Liver (tissue), 9 donors: ENCODE results near the gene RASEF. TPM values are rescaled to one million over a fixed set of nuclear protein-coding genes. Genes with fewer than 3 reads are reported as not detected.

Experiments used
- DNase-seq: peaks from one replicate; pipeline ENCODE4 v3.0.0-alpha.2; 2017; ENCODE audit warnings: low spot score
- H3K27ac ChIP-seq, 2 donors: one replicate each; pipeline ENCODE4 v1.7.0; 2013; ENCODE audit warnings: inconsistent platforms in 2 of 2, low read length in 2 of 2, control low read depth in 1 of 2, low read depth in 1 of 2, mild to moderate bottlenecking in 1 of 2
- H3K27me3 ChIP-seq, 4 donors: one replicate each; pipeline versions ENCODE4 v1.6.1 to v1.7.0; 2013; ENCODE audit warnings: low read length in 3 of 4, inconsistent platforms in 1 of 4, mild to moderate bottlenecking in 1 of 4, moderate library complexity in 1 of 4; ENCODE audit not compliant: control insufficient read depth in 4 of 4, insufficient read depth in 4 of 4
- H3K36me3 ChIP-seq, 4 donors: one replicate each; pipeline versions ENCODE4 v1.6.1 to v1.7.0; 2013; ENCODE audit warnings: low read length in 3 of 4, mild to moderate bottlenecking in 3 of 4, low read depth in 1 of 4, moderate library complexity in 1 of 4; ENCODE audit not compliant: control insufficient read depth in 4 of 4, insufficient read depth in 3 of 4
- H3K4me1 ChIP-seq, 4 donors: one replicate each; pipeline versions ENCODE4 v1.6.1 to v1.7.0; 2013; ENCODE audit warnings: low read length in 3 of 4, mild to moderate bottlenecking in 3 of 4, moderate library complexity in 1 of 4; ENCODE audit not compliant: control insufficient read depth in 4 of 4, insufficient read depth in 4 of 4
- H3K4me3 ChIP-seq, 3 donors: one replicate each; pipeline versions ENCODE4 v1.6.1 to v1.7.0; 2013; ENCODE audit warnings: low read length in 3 of 3, control low read depth in 1 of 3, low read depth in 1 of 3, mild to moderate bottlenecking in 1 of 3
- H3K9ac ChIP-seq, 2 donors: one replicate each; pipeline ENCODE4 v1.7.0; 2013; ENCODE audit warnings: low read length in 2 of 2, mild to moderate bottlenecking in 2 of 2, moderate library complexity in 2 of 2, control low read depth in 1 of 2, low read depth in 1 of 2
- H3K9me3 ChIP-seq, 4 donors: one replicate each; pipeline versions ENCODE4 v1.6.1 to v1.7.0; 2013; ENCODE audit warnings: low read length in 3 of 4; ENCODE audit not compliant: control insufficient read depth in 4 of 4
- EGR1 ChIP-seq, 2 donors: IDR thresholded peaks; 2 replicates each; pipeline ENCODE4 v1.6.1; 2016 to 2018; ENCODE audit warnings: antibody characterized with exemption in 2 of 2, low read depth in 2 of 2
- FOXA1 ChIP-seq: IDR thresholded peaks from 2 replicates; pipeline ENCODE4 v1.6.1; 2016; ENCODE audit warnings: antibody characterized with exemption
- FOXA2 ChIP-seq: IDR thresholded peaks from 2 replicates; pipeline ENCODE4 v1.6.1; 2016; ENCODE audit warnings: antibody characterized with exemption
- GABPA ChIP-seq, 2 donors: IDR thresholded peaks in 1 of 2; conservative IDR thresholded peaks in 1 of 2; 2 replicates each; pipeline ENCODE4 v1.6.1; 2016; ENCODE audit warnings: antibody characterized with exemption in 2 of 2, mild to moderate bottlenecking in 1 of 2, moderate library complexity in 1 of 2
- HNF4A ChIP-seq, 2 donors: conservative IDR thresholded peaks; 2 replicates each; pipeline ENCODE4 v1.6.1; 2016; ENCODE audit warnings: antibody characterized with exemption in 2 of 2, mild to moderate bottlenecking in 2 of 2
- HNF4G ChIP-seq: IDR thresholded peaks from 2 replicates; pipeline ENCODE4 v1.6.1; 2016; ENCODE audit warnings: antibody characterized with exemption
- JUND ChIP-seq, 2 donors: IDR thresholded peaks; 2 replicates each; pipeline ENCODE4 v1.6.1; 2016; ENCODE audit warnings: antibody characterized with exemption in 2 of 2
- MAX ChIP-seq: IDR thresholded peaks from 2 replicates; pipeline ENCODE4 v1.6.1; 2016; ENCODE audit warnings: antibody characterized with exemption
- NR2F2 ChIP-seq: IDR thresholded peaks from 2 replicates; pipeline ENCODE4 v1.6.1; 2016; ENCODE audit warnings: antibody characterized with exemption
- RAD21 ChIP-seq, 2 donors: IDR thresholded peaks; 2 replicates each; pipeline ENCODE4 v1.6.1; 2016; ENCODE audit warnings: antibody characterized with exemption in 2 of 2, mild to moderate bottlenecking in 2 of 2
- RXRA ChIP-seq, 2 donors: IDR thresholded peaks; 2 replicates each; pipeline ENCODE4 v1.6.1; 2017 to 2018; ENCODE audit warnings: antibody characterized with exemption in 2 of 2, mild to moderate bottlenecking in 1 of 2
- SP1 ChIP-seq: IDR thresholded peaks from 2 replicates; pipeline ENCODE4 v1.6.1; 2018; ENCODE audit warnings: antibody characterized with exemption, mild to moderate bottlenecking
- TAF1 ChIP-seq: conservative IDR thresholded peaks from 2 replicates; pipeline ENCODE4 v1.6.1; 2016; ENCODE audit warnings: antibody characterized with exemption, mild to moderate bottlenecking
- YY1 ChIP-seq: IDR thresholded peaks from 2 replicates; pipeline ENCODE4 v1.6.1; 2016; ENCODE audit warnings: antibody characterized with exemption, mild to moderate bottlenecking
- WGBS: extraction: QIAGEN DNeasy Blood & Tissue Kit; methylation state at CpG from one replicate; pipeline ENCODE4 v1.1.7; 2013; 5-methylcytosine and 5-hydroxymethylcytosine counted together
- polyA plus RNA-seq, 2 donors: library from polyadenylated mRNA; stranded (reverse) in 1 of 2; unstranded in 1 of 2; fragments of 200-250 nt in 1 of 2; fragments of >200 nt in 1 of 2; fragmentation: Nextera tagmentation in 1 of 2; extraction: Ambion mirVana in 1 of 2; gene quantifications; one replicate each; pipeline versions ENCODE4 v1.2.1 to v1.2.3, GENCODE V29; 2013 to 2015
- total RNA-seq, 2 donors: library from RNA; depleted of rRNA; stranded (reverse); fragments of >200 nt; gene quantifications; one replicate each; pipeline ENCODE4 v1.2.3, GENCODE V29; 2014
- TF ChIP-seq, protein P1 (sequence below): IDR thresholded peaks from 2 replicates; pipeline ENCODE4 v1.6.1; 2016; ENCODE audit warnings: antibody characterized with exemption, mild to moderate bottlenecking
- TF ChIP-seq, protein P2 (sequence below): IDR thresholded peaks from 2 replicates; pipeline ENCODE4 v1.6.1; 2016; ENCODE audit warnings: antibody characterized with exemption
- TF ChIP-seq, protein P3 (sequence below): IDR thresholded peaks from 2 replicates; pipeline ENCODE4 v1.6.1; 2016; ENCODE audit warnings: antibody characterized with exemption
- donor health status: healthy.
- donor health status: healthy.
- donor health status: healthy.
- donor health status: healthy.
- donor health status: healthy.

Gene RASEF
- total and polyA plus RNA-seq, 4 donors: 0.14 to 1.5 (median 0.39) TPM

- TF ChIP-seq, protein P1, sequence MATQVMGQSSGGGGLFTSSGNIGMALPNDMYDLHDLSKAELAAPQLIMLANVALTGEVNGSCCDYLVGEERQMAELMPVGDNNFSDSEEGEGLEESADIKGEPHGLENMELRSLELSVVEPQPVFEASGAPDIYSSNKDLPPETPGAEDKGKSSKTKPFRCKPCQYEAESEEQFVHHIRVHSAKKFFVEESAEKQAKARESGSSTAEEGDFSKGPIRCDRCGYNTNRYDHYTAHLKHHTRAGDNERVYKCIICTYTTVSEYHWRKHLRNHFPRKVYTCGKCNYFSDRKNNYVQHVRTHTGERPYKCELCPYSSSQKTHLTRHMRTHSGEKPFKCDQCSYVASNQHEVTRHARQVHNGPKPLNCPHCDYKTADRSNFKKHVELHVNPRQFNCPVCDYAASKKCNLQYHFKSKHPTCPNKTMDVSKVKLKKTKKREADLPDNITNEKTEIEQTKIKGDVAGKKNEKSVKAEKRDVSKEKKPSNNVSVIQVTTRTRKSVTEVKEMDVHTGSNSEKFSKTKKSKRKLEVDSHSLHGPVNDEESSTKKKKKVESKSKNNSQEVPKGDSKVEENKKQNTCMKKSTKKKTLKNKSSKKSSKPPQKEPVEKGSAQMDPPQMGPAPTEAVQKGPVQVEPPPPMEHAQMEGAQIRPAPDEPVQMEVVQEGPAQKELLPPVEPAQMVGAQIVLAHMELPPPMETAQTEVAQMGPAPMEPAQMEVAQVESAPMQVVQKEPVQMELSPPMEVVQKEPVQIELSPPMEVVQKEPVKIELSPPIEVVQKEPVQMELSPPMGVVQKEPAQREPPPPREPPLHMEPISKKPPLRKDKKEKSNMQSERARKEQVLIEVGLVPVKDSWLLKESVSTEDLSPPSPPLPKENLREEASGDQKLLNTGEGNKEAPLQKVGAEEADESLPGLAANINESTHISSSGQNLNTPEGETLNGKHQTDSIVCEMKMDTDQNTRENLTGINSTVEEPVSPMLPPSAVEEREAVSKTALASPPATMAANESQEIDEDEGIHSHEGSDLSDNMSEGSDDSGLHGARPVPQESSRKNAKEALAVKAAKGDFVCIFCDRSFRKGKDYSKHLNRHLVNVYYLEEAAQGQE: no peak
- no peak for TF ChIP-seq FOXA1
These were observed 33.3 kb downstream of the RASEF start (continued) for GRCh38 chr9:83029531-83030137.

DNA sequence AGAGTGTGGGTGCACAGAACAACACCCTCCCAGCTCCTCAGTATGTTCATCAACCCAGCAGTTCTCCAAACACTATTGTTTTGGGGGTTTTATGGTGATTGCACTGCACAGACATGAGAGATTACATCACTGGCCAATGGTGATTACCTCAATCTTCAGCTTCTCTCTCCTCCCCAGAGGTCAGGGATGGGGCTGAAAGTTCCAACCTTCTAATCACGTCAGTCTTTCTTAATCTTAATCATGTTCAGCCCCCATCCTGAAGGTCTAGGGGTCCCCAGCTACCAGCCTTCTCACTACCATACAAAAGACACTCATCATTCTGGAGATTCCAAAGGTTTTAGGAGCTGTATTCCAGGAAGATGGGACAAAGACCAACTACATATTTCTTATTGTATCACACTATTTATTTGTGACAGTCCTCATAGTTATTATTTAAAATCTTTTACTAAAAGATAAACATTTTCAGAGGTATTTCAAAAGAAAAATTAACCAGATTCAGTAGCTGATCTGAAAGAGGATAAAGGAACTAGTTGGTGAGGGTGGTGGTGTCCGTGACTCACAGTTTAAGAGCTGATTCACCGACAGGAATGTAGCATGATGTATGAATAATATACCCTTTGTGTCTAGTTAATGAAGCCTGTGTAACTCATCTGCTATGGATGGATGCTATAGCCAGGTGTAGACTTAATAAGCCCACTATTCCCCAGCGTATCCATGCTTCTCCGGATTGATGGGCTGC lies 35.6 kb downstream of the RASEF start:
- H3K9ac ChIP-seq: no peak overlapping the region
- WGBS: 85% methylated on average over 5 of the region's 5 CpGs
- no peaks in the 10 kb centered on the region for H3K36me3 ChIP-seq
- H3K27me3 ChIP-seq: no peaks in the 10 kb centered on the region
- no peak overlapping the region for H3K4me3 ChIP-seq
- no peak overlapping the region for H3K27ac ChIP-seq
- no peak for DNase-seq
- TF ChIP-seq JUND (IDR thresholded peaks at IDR 0.05): no peak
- no peak for TF ChIP-seq HNF4G
- TF ChIP-seq, protein P2, sequence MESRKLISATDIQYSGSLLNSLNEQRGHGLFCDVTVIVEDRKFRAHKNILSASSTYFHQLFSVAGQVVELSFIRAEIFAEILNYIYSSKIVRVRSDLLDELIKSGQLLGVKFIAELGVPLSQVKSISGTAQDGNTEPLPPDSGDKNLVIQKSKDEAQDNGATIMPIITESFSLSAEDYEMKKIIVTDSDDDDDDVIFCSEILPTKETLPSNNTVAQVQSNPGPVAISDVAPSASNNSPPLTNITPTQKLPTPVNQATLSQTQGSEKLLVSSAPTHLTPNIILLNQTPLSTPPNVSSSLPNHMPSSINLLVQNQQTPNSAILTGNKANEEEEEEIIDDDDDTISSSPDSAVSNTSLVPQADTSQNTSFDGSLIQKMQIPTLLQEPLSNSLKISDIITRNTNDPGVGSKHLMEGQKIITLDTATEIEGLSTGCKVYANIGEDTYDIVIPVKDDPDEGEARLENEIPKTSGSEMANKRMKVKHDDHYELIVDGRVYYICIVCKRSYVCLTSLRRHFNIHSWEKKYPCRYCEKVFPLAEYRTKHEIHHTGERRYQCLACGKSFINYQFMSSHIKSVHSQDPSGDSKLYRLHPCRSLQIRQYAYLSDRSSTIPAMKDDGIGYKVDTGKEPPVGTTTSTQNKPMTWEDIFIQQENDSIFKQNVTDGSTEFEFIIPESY: no peak
- no peak for TF ChIP-seq TAF1
- H3K4me1 ChIP-seq: no peaks in the 10 kb centered on the region
- H3K9me3 ChIP-seq: no peaks in the 10 kb centered on the region

- no peaks in the 10 kb centered on the region for H3K36me3 ChIP-seq
- H3K4me3 ChIP-seq: no peak overlapping the region
- no peak for DNase-seq
- WGBS: 68% methylated on average over 7 of the region's 7 CpGs
- H3K9me3 ChIP-seq: no peaks in the 10 kb centered on the region
- H3K27me3 ChIP-seq: no peaks in the 10 kb centered on the region
- H3K27ac ChIP-seq: no peak overlapping the region
- no peaks in the 10 kb centered on the region for H3K4me1 ChIP-seq
- H3K9ac ChIP-seq: no peak overlapping the region
- no peak for TF ChIP-seq NR2F2
- TF ChIP-seq, protein P2: no peak
- TF ChIP-seq EGR1 (IDR thresholded peaks at IDR 0.05; ENCODE audit: low read depth in 2 of 2): no peak
- TF ChIP-seq YY1: no peak
- TF ChIP-seq HNF4A (conservative IDR thresholded peaks at IDR 0.05): no peak
- no peak for TF ChIP-seq RAD21 (IDR thresholded peaks at IDR 0.05)
- TF ChIP-seq, protein P1: no peak
- no peak for TF ChIP-seq FOXA2
- no peak for TF ChIP-seq JUND (IDR thresholded peaks at IDR 0.05)
- TF ChIP-seq TAF1: no peak
- TF ChIP-seq RXRA (IDR thresholded peaks at IDR 0.05): no peak
- TF ChIP-seq, protein P3, sequence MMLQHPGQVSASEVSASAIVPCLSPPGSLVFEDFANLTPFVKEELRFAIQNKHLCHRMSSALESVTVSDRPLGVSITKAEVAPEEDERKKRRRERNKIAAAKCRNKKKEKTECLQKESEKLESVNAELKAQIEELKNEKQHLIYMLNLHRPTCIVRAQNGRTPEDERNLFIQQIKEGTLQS: no peak
- TF ChIP-seq MAX: no peak
- no peak for TF ChIP-seq SP1
- TF ChIP-seq HNF4G: no peak
- no peak for TF ChIP-seq GABPA (IDR thresholded peaks at IDR 0.05 in 1 of 2, conservative IDR thresholded peaks at IDR 0.05 in 1 of 2)
These were observed 38.3 kb downstream of the RASEF start for GRCh38 chr9:83024506-83025125.
